Measurements from ENCODE around the gene MRPL43. TPM values are rescaled to one million over a fixed set of nuclear protein-coding genes. Genes with fewer than 3 reads are reported as not detected.

Gene MRPL43
- polyA plus RNA-seq, 1 experiment: 72.3 TPM

- DNase-seq (ENCODE audit: low read depth, low spot score): no peak
- peak overlapping the region; percentile 96 for H3K4me3 ChIP-seq (ENCODE audit: low read depth, low read length)
- H3K9me3 ChIP-seq (ENCODE audit: control insufficient read depth, insufficient read depth, low read length): no peaks in the 10 kb centered on the region; the same call in 1 of the 2 replicates
- TF ChIP-seq CTCF (IDR thresholded peaks at IDR 0.05; ENCODE audit: low read depth, low read length): no peak
- no peak overlapping the region for H3K27ac ChIP-seq (ENCODE audit: low read depth, low read length)
- no peaks in the 10 kb centered on the region for H3K27me3 ChIP-seq (ENCODE audit: control insufficient read depth, insufficient read depth, low read length)
- POLR2A ChIA-PET: interaction anchor here (0.9 to 1.2 kb wide), 2 partner anchors 12 to 25 kb away, joined by 3 to 6 read pairs; no protein-coding TSS in a partner anchor
- CTCF ChIA-PET: interaction anchor here (0.8 to 5.8 kb wide), 8 partner anchors 11 to 112 kb away, joined by 3 to 46 read pairs (median 8); partner anchors contain the start of gene LZTS2
Observed at GRCh38 chr10:101030496-101031127, 43.3 kb upstream of the MRPL43 start.

- POLR2A ChIA-PET: interaction anchor here (1.2 kb wide), 1 partner anchor 13 kb away, joined by 6 read pairs; no protein-coding TSS in a partner anchor
- Histone ChIP-seq H3K27ac (ENCODE audit: low read depth, low read length) (no peak overlapping the region), H3K27me3 (ENCODE audit: control insufficient read depth, insufficient read depth, low read length) (no peaks in the 10 kb centered on the region), H3K4me3 (ENCODE audit: low read depth, low read length) (no peak overlapping the region), H3K9me3 (ENCODE audit: control insufficient read depth, insufficient read depth, low read length) (no peaks in the 10 kb centered on the region; the same call in 1 of the 2 replicates)
- no peak for DNase-seq (ENCODE audit: low read depth, low spot score)
- peak; percentile 23; the same call in 1 of the 2 replicates for TF ChIP-seq CTCF (IDR thresholded peaks at IDR 0.05; ENCODE audit: low read depth, low read length)
- CTCF ChIA-PET: interaction anchor here (0.7 to 5.8 kb wide), 10 partner anchors 9 to 31 kb away, joined by 3 to 46 read pairs (median 5); partner anchors contain the start of gene LZTS2
Observed at GRCh38 chr10:101029520-101030295, 42.4 kb upstream of the MRPL43 start.

GRCh38 chr10:101028446-101029337 lies 41.4 kb upstream of the MRPL43 start:
- Histone ChIP-seq H3K4me3 (ENCODE audit: low read depth, low read length) (no peak overlapping the region), H3K9me3 (ENCODE audit: control insufficient read depth, insufficient read depth, low read length) (no peaks in the 10 kb centered on the region; the same call in 1 of the 2 replicates), H3K27me3 (ENCODE audit: control insufficient read depth, insufficient read depth, low read length) (no peaks in the 10 kb centered on the region), H3K27ac (ENCODE audit: low read depth, low read length) (no peak overlapping the region)
- ChIA-PET POLR2A (no interaction called here), CTCF (interaction anchor here (0.7 to 5.8 kb wide), 12 partner anchors 10 to 114 kb away, joined by 3 to 46 read pairs (median 4); partner anchors contain the start of gene LZTS2)
- TF ChIP-seq CTCF (IDR thresholded peaks at IDR 0.05; ENCODE audit: low read depth, low read length): no peak
- DNase-seq (ENCODE audit: low read depth, low spot score): no peak

GRCh38 chr10:101027106-101027720 lies 39.9 kb upstream of the MRPL43 start:
- POLR2A ChIA-PET: no interaction called here
- H3K4me3 ChIP-seq (ENCODE audit: low read depth, low read length): no peak overlapping the region
- no peak overlapping the region for H3K27ac ChIP-seq (ENCODE audit: low read depth, low read length)
- DNase-seq (ENCODE audit: low read depth, low spot score): no peak
- no peak for TF ChIP-seq CTCF (IDR thresholded peaks at IDR 0.05; ENCODE audit: low read depth, low read length)
- no peaks in the 10 kb centered on the region for H3K27me3 ChIP-seq (ENCODE audit: control insufficient read depth, insufficient read depth, low read length)
- no peaks in the 10 kb centered on the region; the same call in 1 of the 2 replicates for H3K9me3 ChIP-seq (ENCODE audit: control insufficient read depth, insufficient read depth, low read length)
- CTCF ChIA-PET: interaction anchor here (1.0 to 5.8 kb wide), 6 partner anchors 8 to 115 kb away, joined by 3 to 46 read pairs (median 4); no protein-coding TSS in a partner anchor

Data from AG04450 (cell line).